ENCODE measurements around the gene SULF2. TPM values are rescaled to one million over a fixed set of nuclear protein-coding genes. Genes with fewer than 3 reads are reported as not detected.
"Not testable (repeated sequence)": the region's sequence is repeated elsewhere in the genome, so short reads cannot be mapped to it uniquely, and the experiment has no call there.

The SULF2 gene
- total RNA-seq, 1 donor from 2014 or later = 68.0 TPM

DNA sequence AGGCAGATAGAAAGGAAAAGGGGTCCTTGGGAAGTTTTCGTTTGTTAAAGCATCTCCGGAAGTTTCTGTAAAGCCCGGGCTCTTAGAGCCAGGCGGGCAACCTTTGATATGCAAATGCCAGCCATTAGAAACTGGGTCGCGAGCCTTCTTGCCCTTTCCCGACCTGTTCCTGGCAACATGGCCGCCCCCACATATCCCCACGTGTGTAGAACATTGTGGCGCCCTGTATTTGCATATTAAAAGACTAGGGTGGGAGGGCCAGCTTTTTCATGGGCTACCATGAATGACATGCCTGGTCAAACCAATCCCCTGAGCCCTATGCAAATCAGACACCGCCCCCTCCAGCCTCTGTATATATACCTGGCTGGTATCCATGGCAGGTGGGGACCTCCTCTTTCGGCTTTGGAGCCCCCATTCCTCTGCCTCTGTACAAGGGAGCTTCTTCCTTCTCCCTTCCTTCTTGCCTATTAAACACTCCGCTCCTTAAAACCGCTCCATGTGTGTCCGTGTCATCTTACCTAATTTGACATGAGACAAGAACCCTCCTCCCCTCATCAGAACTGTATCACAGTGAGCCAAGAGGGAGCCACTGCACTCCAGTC is 19.0 kb upstream of the SULF2 start:
- not testable (repeated sequence) for DNase-seq

DNA sequence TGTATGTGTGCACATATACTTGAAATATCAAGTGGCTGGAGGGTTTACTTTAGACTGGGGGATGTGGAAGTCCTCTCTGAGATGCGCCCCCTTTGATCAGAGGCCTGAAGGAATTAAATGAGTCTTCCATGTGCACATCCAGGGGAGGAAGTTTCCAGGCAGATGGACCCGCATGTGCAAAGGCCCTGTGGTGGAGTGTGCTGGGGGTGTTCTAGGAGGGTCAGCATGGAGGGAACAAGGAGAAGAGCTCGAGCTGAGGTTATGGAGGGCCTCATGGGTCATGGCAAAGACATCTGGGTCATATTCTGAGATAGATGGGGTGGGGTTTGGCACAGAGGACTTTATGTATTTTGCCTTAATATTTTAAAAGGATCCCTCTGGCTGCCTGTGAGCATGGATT is 17.7 kb upstream of the SULF2 start:
- no peak for DNase-seq

DNA sequence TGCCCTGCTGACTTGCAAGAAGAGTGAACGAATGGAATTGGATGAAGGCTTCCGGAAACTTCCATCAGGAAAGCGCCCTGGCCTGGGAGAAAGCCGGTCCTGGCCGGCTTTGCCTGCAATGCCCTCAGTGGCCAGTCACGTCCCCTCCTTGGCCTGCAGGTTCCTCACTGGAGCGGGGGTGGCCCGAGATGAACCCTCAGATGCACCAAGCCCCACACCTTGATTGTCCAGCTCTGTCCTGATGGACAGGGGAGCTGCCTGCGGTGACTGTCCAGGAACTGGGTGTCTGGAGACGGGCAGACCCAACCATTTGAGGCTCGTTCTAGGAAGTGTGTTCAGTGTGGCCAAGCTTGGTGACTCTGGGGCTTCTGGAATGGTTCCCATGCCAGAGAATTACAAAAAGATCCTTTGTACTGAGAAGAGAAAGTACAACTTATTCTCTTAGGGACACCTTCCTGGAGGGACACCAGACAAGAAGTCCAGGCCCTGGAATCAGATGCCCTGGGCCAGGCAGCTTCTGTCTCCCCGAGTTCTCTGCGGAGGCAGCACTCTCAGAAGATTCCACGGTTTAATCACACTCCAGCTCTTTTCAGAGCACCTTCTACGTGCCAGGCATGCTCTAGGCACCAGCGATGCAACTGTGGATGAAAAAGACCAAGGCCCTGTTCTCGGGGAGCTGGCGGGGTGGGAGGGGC is 17.1 kb upstream of the SULF2 start:
- DNase-seq = no peak

GRCh38 chr20:47801759-47802158 is 16.5 kb upstream of the SULF2 start:
- no peak for DNase-seq

DNA sequence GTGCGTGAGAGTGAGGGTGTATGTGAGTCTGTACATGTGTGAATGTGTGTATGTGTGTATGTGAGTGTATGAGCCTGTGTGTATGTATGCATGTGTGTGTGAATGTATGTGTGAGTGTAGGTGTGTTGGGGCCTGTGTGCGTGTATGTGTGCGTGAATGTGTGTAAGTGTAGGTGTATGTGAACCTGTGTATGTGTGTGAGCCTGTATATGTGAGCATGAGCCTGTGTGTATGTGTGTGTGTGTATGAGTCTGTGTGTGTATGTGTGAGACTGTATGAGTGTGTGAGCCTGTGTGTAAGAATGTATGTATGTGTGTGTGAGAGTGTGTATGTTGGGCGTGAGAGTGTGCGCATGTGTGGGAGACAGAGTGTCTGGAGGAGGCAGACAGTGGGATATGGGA is 15.8 kb upstream of the SULF2 start:
- no peak for DNase-seq

DNA sequence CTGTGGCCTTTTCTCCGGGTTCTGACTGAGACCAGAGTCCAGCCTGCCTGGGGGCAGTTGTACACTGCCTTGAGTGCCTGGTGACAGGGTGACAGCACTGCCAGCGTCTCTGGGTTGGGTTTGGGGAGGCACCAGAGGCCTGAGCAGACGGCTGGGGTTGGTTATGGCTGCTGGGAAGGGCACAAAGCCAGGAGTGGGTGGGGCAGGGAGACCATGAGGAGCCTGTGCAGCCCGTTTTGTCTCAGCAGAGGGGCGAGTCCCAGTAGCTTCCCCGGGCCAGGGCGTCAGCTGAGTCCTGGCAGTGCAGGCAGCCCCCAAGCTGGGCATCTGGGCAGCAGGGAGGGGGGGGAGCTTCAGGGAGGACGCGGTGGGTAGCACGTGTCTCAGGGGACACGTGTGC is 15.3 kb upstream of the SULF2 start:
- DNase-seq = peak; percentile 79

DNA sequence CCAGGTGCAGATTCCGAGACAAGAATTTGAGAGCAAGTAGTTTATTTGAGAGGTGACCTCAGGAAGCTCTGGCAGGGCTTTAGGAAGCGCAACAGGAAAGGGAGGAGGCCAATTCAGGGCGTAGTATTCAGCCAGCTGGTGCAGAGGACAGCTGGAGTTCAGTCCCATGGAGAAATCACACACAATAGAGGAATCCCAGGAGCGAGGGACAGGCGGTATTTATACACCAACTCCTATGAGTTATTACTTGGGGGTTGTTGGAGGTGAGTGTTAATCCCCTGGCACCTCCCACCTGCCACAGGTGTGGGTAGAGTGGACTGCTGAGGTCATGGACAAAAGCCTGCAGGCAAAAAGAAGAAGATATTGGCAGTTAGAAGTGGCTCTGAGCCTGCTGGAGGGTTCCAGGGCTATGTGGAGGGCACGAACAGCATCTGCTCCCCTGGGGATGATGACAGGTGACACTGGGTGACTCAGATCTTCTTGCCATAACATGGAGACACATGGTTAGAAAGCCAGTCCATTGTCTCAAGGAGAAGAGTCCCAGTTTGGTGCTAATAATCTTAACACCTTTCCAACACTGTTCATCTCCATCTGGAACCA is 13.9 kb upstream of the SULF2 start:
- peak; percentile 71 for DNase-seq

DNA sequence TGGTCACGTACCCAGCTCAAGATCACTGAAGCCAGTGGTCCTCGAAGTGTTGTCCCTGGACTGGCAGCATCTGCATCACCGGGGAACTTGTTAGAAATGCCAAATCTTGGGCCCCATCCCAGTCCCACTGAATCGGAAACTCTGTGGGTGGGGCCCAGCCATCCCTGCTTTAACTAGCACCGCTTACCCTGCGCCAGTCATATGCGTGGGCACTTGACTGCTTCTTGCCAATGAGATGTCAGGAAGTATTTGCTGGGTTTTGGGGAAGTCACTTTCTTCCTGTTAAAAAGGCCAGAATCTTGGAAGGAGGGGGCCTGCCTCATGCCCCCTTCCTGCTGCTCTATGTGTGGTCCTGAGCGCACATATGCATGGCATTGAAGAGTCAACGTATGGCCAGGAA is 11.7 kb upstream of the SULF2 start:
- DNase-seq = no peak

GRCh38 chr20:47795214-47795907 is 10.1 kb upstream of the SULF2 start:
- DNase-seq = no peak

DNA sequence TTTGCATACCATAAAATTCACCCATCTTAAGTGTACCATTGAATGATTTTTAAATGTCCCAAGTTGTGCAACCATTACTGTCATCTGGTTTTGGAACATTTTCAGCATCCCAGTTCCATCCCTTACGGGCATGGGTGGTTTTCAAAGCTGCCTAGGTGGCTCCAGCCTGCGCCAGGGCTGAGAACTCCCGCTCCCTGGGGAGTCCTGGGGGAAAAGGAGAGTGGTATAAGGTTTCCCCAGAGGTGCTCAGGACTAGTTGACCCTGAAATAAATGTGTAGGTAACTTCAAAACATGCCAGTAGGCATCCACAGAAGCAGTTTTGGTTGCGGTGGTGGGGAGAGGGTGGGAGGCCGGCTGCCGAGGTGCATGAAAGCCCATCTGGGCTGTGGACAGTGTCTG is 9.0 kb upstream of the SULF2 start:
- not testable (repeated sequence) for DNase-seq

DNA sequence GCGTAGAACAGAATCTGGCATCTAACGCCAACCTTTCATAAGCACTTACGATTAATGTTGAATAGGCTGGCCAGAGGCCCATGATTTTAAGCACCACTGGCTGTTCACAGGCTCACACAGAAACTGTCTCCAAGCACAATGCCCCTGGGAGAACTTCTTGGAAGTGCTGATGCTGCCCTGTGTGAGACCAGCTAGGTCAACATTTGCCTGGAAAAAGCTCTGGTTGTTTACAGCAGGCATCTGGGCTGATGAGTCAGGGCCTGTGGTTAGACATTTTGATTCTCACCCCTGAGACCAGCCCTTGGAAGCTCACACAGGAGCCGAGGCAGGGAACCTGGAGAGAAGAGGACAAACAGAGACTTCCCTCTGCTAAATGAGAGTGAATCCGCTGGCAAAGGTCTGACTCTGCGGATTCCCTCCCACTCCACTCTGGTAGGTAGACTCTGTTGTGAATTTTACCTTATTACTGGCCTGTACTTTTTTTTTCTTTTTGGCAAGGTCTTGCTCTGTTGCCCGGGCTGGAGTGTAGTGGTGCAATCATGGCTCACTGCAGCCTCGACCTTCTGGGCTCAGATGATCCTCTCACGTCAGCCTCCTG is 6.8 kb upstream of the SULF2 start:
- peak; percentile 84 for DNase-seq

- DNase-seq = no peak
Observed at GRCh38 chr20:47791084-47791599, 5.9 kb upstream of the SULF2 start.

DNA sequence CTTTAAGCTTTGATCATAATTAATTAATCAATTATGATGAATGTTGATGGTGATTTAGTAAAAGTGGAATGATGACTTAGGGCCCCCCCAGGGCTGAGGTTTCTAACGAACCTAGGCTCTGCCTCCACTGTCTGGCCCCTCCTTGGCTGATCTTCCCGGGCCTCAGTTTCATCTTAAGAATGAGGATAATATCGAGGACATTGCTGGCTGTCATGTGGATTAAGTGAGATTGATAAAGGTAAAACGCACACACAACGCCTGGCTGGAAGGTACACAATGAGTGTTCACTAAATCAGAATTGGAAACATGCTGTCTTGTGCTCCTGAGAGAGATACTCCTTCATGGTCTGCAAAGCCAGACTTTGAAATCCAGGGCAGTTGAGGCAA is 5.3 kb upstream of the SULF2 start:
- no peak for DNase-seq

GRCh38 chr20:47789764-47790579 is 4.7 kb upstream of the SULF2 start:
- no peak for DNase-seq

DNA sequence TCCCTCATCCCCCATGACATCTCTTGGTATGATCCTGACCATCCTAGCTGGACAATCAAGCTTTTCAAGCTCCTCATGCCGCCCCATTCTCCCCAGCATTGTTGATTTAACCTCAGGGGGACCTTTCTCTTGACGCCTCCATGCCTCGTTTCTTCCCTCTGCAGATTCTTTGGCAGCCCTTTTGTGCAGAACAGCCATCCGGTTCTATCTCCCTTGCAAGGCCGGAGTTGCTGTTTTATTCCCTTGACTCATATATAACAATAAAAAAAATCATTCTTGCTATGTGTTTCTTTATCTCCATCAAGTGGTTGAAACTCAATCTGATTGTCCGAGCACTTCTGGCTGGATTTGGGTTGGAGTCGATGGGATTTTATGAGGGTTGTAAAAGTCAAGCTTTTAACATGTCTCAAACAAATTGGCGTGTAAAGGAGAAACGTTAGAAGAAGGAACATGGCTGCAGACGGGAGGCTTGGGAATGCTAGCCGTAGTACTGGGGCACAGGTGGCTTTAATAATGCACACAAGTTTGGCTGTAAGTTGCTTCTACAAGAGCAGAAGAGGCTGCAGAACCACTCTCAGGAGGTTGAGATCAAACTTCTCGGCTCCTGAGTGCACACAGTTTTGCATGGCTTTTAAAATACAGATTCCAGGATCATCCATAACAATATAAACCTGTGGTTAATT is 3.9 kb upstream of the SULF2 start:
- DNase-seq = peak; percentile 54

DNA sequence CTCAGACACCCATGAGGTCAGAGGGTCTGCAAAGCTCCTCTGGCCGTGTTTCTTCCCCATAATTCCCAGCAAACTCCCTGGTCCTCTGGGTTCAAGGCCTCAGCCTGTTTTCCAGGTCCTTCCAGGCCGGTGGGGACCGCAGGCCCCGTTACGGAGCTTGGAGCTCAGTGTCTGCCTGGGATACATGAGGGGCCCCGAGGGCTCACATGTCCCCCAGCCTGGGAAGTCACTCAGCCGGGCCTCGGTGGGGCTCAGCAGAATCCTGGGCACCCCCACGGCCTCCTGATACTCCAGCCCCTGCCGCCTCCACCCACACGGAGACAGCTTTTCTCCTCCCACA is 3.4 kb upstream of the SULF2 start:
- no peak for DNase-seq

DNA sequence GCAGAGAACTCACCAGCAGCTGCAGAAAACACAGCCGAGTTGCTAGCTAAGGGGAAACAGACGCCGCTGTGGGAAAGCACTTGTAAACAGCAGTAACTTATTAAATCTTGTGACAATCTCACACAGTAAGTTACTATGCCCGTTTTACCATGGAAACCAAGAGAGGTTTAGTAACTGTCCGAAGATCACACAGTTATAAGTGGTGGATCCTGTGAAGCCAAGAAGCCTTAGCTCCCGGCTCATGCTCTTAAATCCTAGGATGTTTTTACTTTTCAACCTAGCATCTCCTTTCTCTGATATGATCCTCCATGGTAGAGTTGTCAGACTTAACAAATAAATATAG is 1.5 kb upstream of the SULF2 start:
- no peak for DNase-seq

DNA sequence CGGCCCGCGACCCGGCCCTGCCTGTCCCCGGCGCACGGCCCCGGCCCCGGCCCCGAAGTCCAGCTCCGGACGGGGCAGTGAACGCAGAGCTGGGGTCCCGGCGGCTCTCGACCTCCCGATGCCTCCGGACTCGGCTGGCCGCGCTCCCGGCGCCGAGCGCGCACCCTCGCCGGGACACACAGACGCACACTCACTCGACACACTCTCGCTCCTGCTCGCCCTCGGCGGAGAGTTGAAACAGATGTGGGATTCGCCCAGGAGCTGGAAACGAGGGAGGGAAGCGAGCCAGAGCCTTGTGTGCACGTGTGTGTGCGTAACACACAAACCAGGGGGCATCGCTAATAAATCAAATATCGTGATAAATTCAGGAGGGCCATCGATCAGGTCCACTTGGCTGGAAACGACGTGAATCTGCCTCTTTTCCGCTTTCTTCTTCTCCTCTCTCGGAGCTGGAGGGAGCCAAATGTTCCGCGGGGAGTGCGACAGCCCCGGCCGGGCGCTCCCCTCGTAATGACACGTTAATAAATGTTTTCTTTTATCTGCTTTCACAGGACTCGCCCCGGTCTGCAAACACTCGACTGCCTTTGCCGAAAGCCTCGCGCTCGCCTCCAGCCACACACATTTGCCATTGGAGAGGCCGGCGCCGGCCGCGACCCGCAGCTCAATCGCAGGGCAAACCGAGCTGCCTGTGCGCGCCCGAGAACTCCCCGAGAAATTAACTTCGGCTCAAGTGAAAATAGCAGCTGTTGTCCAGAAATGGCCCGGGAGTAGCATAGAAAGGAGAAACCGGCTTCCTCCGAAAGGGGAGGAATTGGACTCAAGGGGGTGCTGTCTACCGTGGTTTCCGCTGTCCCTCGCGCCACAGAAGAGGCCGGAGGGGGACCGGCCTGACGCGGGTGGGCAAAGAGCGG is 828 bp upstream of the SULF2 start:
- peak; percentile 97 for DNase-seq

DNA sequence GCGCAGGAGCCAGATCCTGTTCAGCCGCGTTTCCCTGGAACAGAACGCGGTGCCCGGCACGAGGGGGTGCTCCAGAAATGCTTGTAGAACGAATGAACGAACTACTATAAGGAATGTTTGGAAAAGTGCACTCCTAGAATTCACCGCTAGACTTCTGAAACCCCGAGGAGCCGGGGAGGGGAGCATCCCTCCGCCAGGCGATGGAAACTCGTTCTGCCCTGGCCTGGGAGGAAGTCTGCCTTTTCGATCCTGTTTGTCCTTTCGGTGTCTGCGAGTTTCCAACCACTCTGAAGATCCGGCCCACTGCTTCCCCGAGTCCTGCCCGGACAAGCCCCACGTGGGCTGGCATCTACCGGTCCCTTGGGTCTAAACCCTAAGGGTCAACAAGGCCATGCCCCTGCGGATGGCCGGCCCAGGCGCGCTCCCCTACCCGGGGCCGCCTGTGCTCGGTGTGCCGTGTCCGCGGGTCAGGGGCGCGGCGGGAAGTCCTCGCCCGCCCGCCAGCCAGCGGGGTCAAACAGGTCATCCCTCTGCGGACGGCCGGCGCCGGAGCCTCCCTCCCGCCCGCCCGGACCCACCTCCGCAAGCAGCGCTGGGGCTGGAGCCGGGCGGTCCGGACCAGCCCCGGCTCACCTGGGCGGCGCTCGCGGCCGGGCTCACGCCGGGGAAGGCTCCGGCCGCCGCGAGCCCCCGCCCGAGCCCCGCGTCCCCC is 526 bp downstream of the SULF2 start:
- DNase-seq = peak; percentile 74
